Dermis microvascular lymphatic vessel endothelial cell (primary cell): Measurements from ENCODE around the gene NKD1. TPM values are rescaled to one million over a fixed set of nuclear protein-coding genes. Genes with fewer than 3 reads are reported as not detected.

Experiments
- DNase-seq, 2 donors: peaks; one replicate each; pipeline versions ENCODE4 v3.0.0 to v3.0.0-alpha.2; 2010; ENCODE audit warnings: low read depth in 2 of 2
- total RNA-seq: library from RNA; depleted of rRNA; stranded (reverse); fragments of >200 nt; gene quantifications from 2 replicates; pipeline ENCODE4 v1.2.1, GENCODE V29; 2014

Gene NKD1
- total RNA-seq, 1 donor from 2014 or later, result under 0.01 TPM

DNA sequence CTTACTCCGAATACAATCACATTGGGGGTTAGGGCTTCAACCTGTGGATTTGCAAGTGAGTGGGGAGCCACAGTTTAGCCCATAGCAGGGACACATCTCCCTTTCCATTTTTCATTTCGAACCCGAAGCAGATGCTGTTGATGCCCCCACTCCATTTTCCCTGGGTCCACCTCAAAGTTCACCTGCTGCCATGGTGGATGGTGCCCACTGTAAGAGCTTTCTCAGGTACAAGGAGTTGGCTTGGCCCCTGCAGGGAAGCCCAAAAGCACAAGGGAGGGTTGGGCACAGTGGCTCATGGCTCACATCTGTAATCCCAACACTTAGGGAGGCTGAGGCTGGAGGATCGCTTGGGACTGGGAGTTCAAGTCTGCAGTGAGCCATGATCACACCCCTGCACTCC lies 81.1 kb downstream of the NKD1 start:
- no peak for DNase-seq

- DNase-seq, result no peak
Measured at GRCh38 chr16:50630394-50631020, 82.3 kb downstream of the NKD1 start.

DNA sequence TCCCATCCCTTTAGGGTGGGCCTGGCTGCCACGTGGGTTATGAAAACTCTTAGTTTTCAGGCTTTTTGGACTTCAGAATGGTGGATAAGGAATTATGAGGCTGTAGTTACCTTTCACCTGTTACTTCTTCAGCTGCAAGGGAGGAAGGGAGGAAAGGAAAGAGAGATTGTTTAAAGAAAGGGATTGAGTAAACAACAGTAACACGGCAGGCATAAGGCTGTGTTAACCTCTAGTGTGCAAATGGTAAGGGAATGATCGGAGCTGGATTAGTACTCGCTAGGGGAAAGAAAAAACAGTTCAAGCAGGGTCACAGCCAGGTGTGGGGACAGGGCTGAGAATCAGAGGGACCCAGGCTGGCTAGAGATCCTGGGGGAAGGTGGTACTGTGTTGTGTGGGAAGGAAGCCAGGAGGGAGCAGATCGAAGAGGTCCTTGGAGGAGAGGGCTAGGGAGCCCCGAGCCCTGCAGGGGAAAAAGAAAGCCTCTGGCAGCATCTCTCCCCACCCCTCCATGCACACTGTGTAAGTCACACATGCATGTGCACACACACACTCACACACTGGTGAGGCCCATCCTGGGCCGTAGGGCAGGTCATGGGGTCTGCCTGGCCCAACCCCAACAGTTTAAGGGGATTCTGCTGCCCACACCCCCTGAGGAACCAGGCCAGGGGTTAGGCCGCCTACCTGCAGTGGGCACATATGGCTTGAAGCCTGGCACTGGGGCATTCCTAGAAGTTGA lies 83.2 kb downstream of the NKD1 start:
- DNase-seq, result no peak

DNA sequence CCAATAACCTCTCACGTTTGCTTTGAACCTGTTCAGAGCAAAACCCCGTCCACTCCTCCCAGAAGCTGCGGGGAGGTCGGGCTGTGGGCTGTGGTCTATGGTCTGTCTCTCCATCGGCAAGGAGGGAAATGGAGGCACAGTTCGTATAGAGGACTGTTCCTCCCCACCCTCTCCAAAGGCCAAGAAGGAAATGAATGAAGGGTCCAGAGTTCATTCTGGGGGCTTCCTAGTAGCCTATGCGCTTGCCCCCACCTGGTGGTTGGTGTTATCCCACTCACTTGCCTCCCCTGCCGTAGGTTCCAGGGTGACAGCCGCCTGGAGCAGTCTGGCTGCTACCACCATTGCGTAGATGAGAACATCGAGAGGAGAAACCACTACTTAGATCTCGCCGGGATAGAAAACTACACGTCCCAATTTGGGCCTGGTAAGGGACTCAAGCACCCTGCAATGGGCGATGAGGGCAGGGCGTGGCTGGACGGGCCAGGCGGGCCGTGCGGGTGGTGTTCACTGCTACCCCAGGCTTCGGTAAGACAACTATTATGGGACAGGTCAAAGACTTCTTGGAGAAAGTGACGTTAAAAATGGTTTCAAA lies 83.9 kb downstream of the NKD1 start:
- no peak for DNase-seq

- DNase-seq, result no peak
Measured at GRCh38 chr16:50632927-50633800, 85.0 kb downstream of the NKD1 start.

- no peak for DNase-seq
Measured at GRCh38 chr16:50634090-50634489, 85.9 kb downstream of the NKD1 start.

GRCh38 chr16:50634947-50635346 lies 86.8 kb downstream of the NKD1 start:
- no peak for DNase-seq

DNA sequence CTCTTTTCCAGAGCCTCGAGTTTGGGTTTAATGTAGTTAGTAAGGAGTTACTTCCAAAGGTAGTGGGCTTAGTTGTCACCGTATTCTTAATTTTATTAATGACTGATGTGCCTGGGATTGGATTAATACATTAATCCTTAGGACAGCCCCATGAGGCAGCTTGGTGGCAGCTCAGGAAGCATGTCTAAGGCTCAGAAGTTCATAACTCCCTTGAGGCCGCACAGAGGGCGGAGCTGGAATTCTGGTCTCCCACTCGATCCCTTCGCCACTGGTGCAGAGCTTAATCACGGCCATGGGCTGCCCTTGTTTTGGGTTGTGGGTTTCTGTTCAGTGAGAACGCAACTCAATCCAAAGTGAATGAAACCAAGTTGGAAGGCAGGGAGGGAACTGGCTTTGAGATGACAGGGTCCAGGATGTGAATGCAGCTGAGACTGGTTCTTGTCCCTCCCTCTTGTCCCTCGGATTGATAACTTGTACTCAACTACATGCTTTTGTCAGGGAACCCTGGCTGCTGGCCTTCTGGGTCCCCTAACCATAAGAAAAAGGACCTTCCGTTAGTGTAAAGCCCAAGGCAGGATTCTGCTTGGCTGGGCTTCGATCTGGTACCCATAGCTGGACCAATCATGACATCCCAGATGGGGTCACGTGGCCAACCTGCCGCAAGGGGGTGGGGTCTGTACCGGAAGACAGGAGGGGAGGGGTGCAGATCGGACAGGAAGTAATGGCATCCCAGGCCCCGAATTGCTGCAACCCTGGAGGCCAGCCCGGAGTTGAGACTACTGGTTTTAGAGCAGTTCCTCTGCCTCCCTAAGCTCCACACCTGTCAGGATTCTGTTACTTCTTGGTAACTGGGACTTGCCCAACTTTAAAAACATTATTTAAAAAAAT lies 87.6 kb downstream of the NKD1 start:
- no peak for DNase-seq

- no peak for DNase-seq
Measured at GRCh38 chr16:50636753-50637374, 88.7 kb downstream of the NKD1 start.

DNA sequence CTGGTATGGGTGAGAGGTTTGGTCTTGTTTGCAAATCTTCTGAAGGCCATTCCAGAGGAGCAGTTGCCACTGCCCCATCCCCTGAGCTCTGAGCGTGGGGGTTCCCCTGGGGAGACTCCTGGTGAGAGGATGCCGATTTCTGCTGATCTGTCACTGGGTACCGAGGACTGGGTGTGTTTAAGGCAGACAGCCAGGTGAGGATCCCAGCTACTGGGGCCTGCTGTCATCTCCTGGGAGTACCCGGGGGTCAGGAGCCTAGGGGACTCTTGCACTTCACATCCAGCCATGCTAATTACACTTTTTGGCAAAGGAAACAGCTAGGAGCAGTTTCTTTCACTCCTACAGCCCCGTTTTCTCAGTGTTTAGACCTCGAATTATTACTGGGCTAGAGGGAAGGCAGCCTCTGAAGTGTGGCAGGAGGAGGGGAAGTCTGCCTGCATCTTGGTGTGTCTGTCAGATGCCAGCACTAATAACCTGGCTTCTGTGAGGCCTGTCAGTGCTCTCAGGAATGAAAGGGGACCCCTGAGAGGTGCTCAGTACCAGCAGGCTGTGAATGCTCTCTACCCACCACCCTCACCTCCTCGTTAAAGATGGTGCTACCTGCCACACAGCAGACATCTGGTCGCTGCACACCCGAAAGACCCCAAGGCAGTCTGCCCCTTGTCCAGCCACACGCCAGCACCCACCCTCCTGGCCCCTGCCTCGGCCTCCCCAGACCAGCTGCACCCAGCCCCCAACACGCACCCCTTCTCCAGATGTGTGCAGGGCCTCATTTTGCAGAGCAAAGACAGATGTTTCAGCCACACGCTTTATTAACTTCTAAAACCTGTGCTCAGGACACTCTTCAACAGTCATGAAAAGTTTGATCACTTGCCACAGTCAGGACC lies 89.8 kb downstream of the NKD1 start:
- DNase-seq, result no peak

- no peak for DNase-seq
Measured at GRCh38 chr16:50638816-50639670, 90.8 kb downstream of the NKD1 start.

GRCh38 chr16:50640391-50640790 lies 92.2 kb downstream of the NKD1 start:
- no peak for DNase-seq

DNA sequence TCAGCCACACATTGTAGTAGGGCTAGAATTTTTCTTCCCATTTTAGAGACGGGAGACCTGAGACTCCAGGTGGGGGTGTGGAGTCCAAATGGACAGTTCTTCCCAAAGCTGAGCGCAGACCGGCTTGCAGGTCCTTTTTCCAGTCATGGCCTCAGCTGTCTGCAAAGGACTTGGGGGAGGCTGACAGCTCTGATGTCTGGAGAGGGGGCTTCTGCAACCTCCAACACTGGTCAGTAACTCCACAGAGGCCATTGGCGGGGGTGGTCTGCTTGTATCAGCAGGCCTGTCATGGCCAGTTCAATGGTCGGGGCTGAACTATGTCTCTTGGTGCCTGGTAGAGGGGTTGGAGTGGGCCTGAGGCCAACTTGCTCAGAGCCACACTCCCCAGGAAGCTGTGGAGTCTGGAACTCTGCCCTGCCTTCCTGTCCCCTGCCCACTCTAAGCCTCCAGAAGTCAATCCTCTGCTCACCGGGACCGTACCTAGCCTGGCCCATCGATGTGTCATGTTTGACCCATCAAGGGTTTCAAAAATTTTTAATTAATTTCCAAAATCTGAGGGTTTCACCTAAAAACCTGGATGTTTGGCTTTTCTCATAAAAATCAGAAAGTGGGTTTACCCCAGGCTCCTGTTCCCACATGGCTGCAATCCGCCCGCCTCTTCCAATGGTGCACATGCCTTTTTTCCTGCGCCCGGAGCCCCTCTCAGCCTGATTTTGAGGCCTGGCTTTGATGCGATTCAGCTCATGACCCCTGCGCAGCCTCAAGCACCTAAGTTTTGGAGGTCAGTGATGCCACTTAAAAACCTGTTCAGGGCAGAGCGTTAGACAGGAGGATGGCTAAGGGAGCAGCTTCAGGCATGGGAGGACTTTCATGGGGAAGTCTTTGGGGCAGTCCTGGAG lies 93.0 kb downstream of the NKD1 start:
- no peak for DNase-seq

- no peak for DNase-seq
Measured at GRCh38 chr16:50641818-50642187, 93.6 kb downstream of the NKD1 start.

DNA sequence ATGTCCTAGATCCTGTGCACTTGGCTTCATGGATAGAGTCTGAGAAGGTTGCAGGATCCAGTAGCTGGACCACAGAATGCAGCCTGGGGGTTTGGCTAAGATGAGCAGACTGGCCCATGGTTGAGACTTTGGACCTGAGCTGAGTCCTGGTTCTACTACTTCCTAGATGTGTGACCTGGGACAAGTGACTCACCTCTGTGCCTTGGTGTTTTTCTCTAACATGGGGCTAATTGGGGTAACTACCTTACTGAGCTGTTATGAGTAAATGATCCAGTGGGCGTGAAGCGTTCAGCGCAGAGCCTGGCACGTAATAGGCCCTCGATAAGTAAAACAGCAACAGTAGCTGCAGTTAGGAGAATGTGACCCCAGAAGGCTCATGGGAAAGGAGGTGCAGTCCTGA lies 94.2 kb downstream of the NKD1 start:
- no peak for DNase-seq

GRCh38 chr16:50643192-50643591 lies 95.0 kb downstream of the NKD1 start:
- DNase-seq, result no peak

GRCh38 chr16:50644245-50644644 lies 96.0 kb downstream of the NKD1 start:
- DNase-seq, result no peak

- no peak for DNase-seq
Measured at GRCh38 chr16:50644729-50645128, 96.5 kb downstream of the NKD1 start.
